Measurements from ENCODE around the gene PEX16. TPM values are rescaled to one million over a fixed set of nuclear protein-coding genes. Genes with fewer than 3 reads are reported as not detected.

PEX16 gene
- total RNA-seq, 1 experiment from 2014 or later, result 35.8 TPM

- H3K4me3 ChIP-seq, result peak overlapping the region; percentile 60
- H3K27ac ChIP-seq, result no peak overlapping the region
- intact Hi-C loops (cut with micrococcal nuclease; ENCODE audit: unreplicated experiment), result loop anchor here (1.0 kb wide), 1 partner anchor 19 kb away; no protein-coding TSS in a partner anchor
- H4K20me1 ChIP-seq (ENCODE audit: insufficient read depth), result no peaks in the 10 kb centered on the region
- peaks cover 13% of the 10 kb centered on the region for H3K4me1 ChIP-seq (replicated peaks; ENCODE audit: insufficient read depth)
- ChIA-PET POLR2A (ENCODE audit: unreplicated experiment) (no interaction called here), CTCF (no interaction called here)
- H3K27me3 ChIP-seq (ENCODE audit: insufficient read depth, low read depth), result no peaks in the 10 kb centered on the region
- H3K4me2 ChIP-seq, result peak overlapping the region; percentile 87
- H3F3A ChIP-seq (ENCODE audit: insufficient read depth, low read depth), result peaks cover 7% of the 10 kb centered on the region; the same call in 1 of the 2 replicates
- H2AFZ ChIP-seq, result peak overlapping the region; percentile 81; the same call in 1 of the 2 replicates
- H3K36me3 ChIP-seq (ENCODE audit: low read depth), result no peaks in the 10 kb centered on the region
- TF ChIP-seq, protein P1, sequence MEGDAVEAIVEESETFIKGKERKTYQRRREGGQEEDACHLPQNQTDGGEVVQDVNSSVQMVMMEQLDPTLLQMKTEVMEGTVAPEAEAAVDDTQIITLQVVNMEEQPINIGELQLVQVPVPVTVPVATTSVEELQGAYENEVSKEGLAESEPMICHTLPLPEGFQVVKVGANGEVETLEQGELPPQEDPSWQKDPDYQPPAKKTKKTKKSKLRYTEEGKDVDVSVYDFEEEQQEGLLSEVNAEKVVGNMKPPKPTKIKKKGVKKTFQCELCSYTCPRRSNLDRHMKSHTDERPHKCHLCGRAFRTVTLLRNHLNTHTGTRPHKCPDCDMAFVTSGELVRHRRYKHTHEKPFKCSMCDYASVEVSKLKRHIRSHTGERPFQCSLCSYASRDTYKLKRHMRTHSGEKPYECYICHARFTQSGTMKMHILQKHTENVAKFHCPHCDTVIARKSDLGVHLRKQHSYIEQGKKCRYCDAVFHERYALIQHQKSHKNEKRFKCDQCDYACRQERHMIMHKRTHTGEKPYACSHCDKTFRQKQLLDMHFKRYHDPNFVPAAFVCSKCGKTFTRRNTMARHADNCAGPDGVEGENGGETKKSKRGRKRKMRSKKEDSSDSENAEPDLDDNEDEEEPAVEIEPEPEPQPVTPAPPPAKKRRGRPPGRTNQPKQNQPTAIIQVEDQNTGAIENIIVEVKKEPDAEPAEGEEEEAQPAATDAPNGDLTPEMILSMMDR (conservative IDR thresholded peaks at IDR 0.05), result no peak
- no peak for TF ChIP-seq EZH2 (IDR thresholded peaks at IDR 0.05; ENCODE audit: low read depth)
- BruUV-seq (replicated peaks), result no TSS peak
- DNase-seq, result peak; percentile 76 to 91
- H3K9me2 ChIP-seq (ENCODE audit: insufficient read depth), result no peaks in the 10 kb centered on the region
- no peaks in the 10 kb centered on the region for H3K9me3 ChIP-seq (ENCODE audit: insufficient read depth, low read depth)
- no peaks in the 10 kb centered on the region for H3K79me2 ChIP-seq (ENCODE audit: low read depth)
Observed at GRCh38 chr11:45899448-45900174, 18.1 kb downstream of the PEX16 start.

GRCh38 chr11:45899086-45899447, 18.6 kb downstream of the PEX16 start:
- CTCF ChIA-PET, result interaction anchor here (1.1 kb wide), 1 partner anchor 66 kb away, joined by 4 read pairs; no protein-coding TSS in a partner anchor
- POLR2A ChIA-PET (ENCODE audit: unreplicated experiment), result interaction anchor here (0.6 kb wide), 1 partner anchor 85 kb away, joined by 4 read pairs; no protein-coding TSS in a partner anchor
- intact Hi-C loops (cut with micrococcal nuclease; ENCODE audit: unreplicated experiment), result loop anchor here (1.0 kb wide), 1 partner anchor 19 kb away; no protein-coding TSS in a partner anchor
- Histone ChIP-seq H2AFZ (no peak overlapping the region), H3K79me2 (ENCODE audit: low read depth) (no peaks in the 10 kb centered on the region), H3K36me3 (ENCODE audit: low read depth) (no peaks in the 10 kb centered on the region), H3K27me3 (ENCODE audit: insufficient read depth, low read depth) (no peaks in the 10 kb centered on the region), H3K9me2 (ENCODE audit: insufficient read depth) (no peaks in the 10 kb centered on the region), H3K4me2 (peak overlapping the region; percentile 87), H3K27ac (no peak overlapping the region), H4K20me1 (ENCODE audit: insufficient read depth) (no peaks in the 10 kb centered on the region), H3K4me1 (replicated peaks; ENCODE audit: insufficient read depth) (peaks cover 13% of the 10 kb centered on the region), H3K4me3 (peak overlapping the region; percentile 60; the same call in 1 of the 2 replicates), H3F3A (ENCODE audit: insufficient read depth, low read depth) (peaks cover 7% of the 10 kb centered on the region; the same call in 1 of the 2 replicates), H3K9me3 (ENCODE audit: insufficient read depth, low read depth) (no peaks in the 10 kb centered on the region)
- BruUV-seq (replicated peaks), result no TSS peak
- no peak for DNase-seq
- TF ChIP-seq EZH2 (IDR thresholded peaks at IDR 0.05; ENCODE audit: low read depth), result no peak
- TF ChIP-seq, protein P1 (conservative IDR thresholded peaks at IDR 0.05), result no peak

DNA sequence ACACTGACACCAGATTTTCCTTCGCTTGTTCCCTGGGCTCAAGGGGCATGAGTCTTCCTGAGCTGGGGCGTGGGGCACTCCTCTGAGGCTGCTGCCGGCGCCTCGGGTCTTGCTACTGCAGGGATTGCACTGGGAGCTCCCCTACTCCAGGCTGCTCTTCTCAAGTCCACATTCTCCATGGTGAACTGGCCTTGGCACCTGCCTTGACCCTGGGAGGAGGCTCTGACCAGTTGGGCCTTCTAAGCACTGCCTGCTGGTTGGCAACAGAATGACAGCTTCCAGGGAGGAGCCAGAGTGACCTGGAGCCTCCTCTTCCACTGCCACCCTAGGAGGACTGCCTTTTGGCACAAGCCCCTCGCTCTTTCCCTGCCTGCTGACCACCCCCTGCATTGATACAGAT, 20.1 kb downstream of the PEX16 start:
- Histone ChIP-seq H3K9me2 (ENCODE audit: insufficient read depth) (no peaks in the 10 kb centered on the region), H4K20me1 (ENCODE audit: insufficient read depth) (no peaks in the 10 kb centered on the region), H3K4me1 (replicated peaks; ENCODE audit: insufficient read depth) (peaks cover 13% of the 10 kb centered on the region), H3K4me2 (no peak overlapping the region), H3K27ac (no peak overlapping the region), H3K27me3 (ENCODE audit: insufficient read depth, low read depth) (no peaks in the 10 kb centered on the region; the same call in 1 of the 2 replicates), H3K36me3 (ENCODE audit: low read depth) (no peaks in the 10 kb centered on the region), H2AFZ (no peak overlapping the region), H3K79me2 (ENCODE audit: low read depth) (no peaks in the 10 kb centered on the region), H3K4me3 (no peak overlapping the region), H3K9me3 (ENCODE audit: insufficient read depth, low read depth) (no peaks in the 10 kb centered on the region), H3F3A (ENCODE audit: insufficient read depth, low read depth) (peaks cover 7% of the 10 kb centered on the region; the same call in 1 of the 2 replicates)
- TF ChIP-seq, protein P1 (conservative IDR thresholded peaks at IDR 0.05), result no peak; the same call in 1 of the 2 replicates
- no peak for TF ChIP-seq EZH2 (IDR thresholded peaks at IDR 0.05; ENCODE audit: low read depth)
- CTCF ChIA-PET, result no interaction called here
- POLR2A ChIA-PET (ENCODE audit: unreplicated experiment), result interaction anchor here (0.5 kb wide), 1 partner anchor 21 kb away, joined by 3 read pairs; no protein-coding TSS in a partner anchor
- BruUV-seq (replicated peaks), result no TSS peak
- intact Hi-C loops (cut with micrococcal nuclease; ENCODE audit: unreplicated experiment), result no loop called here
- no peak for DNase-seq

Measured in PC-9 (cell line).